K562 (cell line): ENCODE measurements around the gene RASAL3. TPM values are rescaled to one million over a fixed set of nuclear protein-coding genes. Genes with fewer than 3 reads are reported as not detected.

Experiments used
- ATAC-seq: fragments of 200-7000 bp; cut with Tn5 transposase; 3 replicates; pipeline ENCODE4 v1.9.1; 2020; ENCODE audit warnings: moderate library complexity
- BruUV-seq: library from RNA; stranded (reverse); fragments of 400-500 nt; replicated peaks from 2 replicates; lab custom pipeline; 2021; lab: Mats Ljungman, UMichigan
- CTCF ChIA-PET: fragments of 300-600 bp; formaldehyde crosslinking; extraction: SDS; loops from one replicate; lab custom pipeline; 2021; ENCODE audit warnings: low intra/inter-chr PET ratio; lab: Yijun Ruan, JAX
- POLR2A ChIA-PET: fragments of 300-600, 350-650 bp; sonication (Branson Sonifier 250); formaldehyde crosslinking; extraction: SDS; loops from one replicate; lab custom pipeline; 2021; ENCODE audit warnings: antibody characterized with exemption, inconsistent platforms; lab: Yijun Ruan, JAX
- DNase-seq, 4 experiments: peaks; one replicate each; pipeline versions ENCODE4 v3.0.0 to v3.0.0-alpha.2; 2011 to 2018; ENCODE audit warnings: low spot score in 3 of 4, mixed read lengths in 3 of 4; ENCODE audit errors: extremely low read depth in 1 of 4
- FAIRE-seq: peaks from 2 replicates; lab custom pipeline; 2011; peaks lifted over from hg19 to GRCh38; lab: Jason Lieb, UNC
- H2AFZ ChIP-seq: 2 replicates; pipeline ENCODE4 v1.6.0; 2011; ENCODE audit warnings: low read depth, low read length, control low read depth, inconsistent platforms
- H3K27ac ChIP-seq: fragments of 200-600 bp; 3 replicates; pipeline ENCODE4 v1.8.0; 2011; ENCODE audit warnings: low read depth, mild to moderate bottlenecking, control low read depth, inconsistent platforms, low read length, moderate library complexity, mixed read lengths; ENCODE audit errors: extremely low read depth
- H3K27me3 ChIP-seq, 2 experiments: fragments of 300-600 bp in 1 of 2; 2 replicates in 1 of 2; 3 replicates in 1 of 2; pipeline versions ENCODE4 v1.6.0 to v1.8.0; 2011; ENCODE audit warnings: inconsistent platforms in 2 of 2, low read length in 2 of 2, mild to moderate bottlenecking in 1 of 2, mixed read lengths in 1 of 2, moderate library complexity in 1 of 2; ENCODE audit not compliant: control insufficient read depth in 2 of 2, insufficient read depth in 2 of 2
- H3K36me3 ChIP-seq: fragments of 300-600 bp; 3 replicates; pipeline ENCODE4 v1.8.0; 2011; ENCODE audit warnings: mild to moderate bottlenecking, low read length, inconsistent platforms; ENCODE audit not compliant: control insufficient read depth, insufficient read depth
- H3K4me1 ChIP-seq, 2 experiments: fragments of 200-600 bp in 1 of 2; replicated peaks in 1 of 2; 2 replicates in 1 of 2; 3 replicates in 1 of 2; pipeline versions ENCODE4 v1.5.1 to v1.8.0; 2011; ENCODE audit warnings: inconsistent platforms in 2 of 2, low read length in 2 of 2, mild to moderate bottlenecking in 1 of 2, mixed read lengths in 1 of 2, moderate library complexity in 1 of 2; ENCODE audit not compliant: control insufficient read depth in 2 of 2, insufficient read depth in 2 of 2
- H3K4me2 ChIP-seq: 2 replicates; pipeline ENCODE4 v1.6.1; 2011; ENCODE audit warnings: low read length, control low read depth, inconsistent platforms, mixed read lengths; ENCODE audit not compliant: insufficient read depth
- H3K4me3 ChIP-seq: fragments of 200-600 bp; sonication (generic), shearing (Covaris generic); 2 replicates; pipeline ENCODE4 v1.5.1; 2016; ENCODE audit warnings: control low read depth, inconsistent platforms
- H3K79me2 ChIP-seq: fragments of 200-600 bp; 3 replicates; pipeline ENCODE4 v1.8.0; 2011; ENCODE audit warnings: low read length, inconsistent platforms; ENCODE audit not compliant: control insufficient read depth, insufficient read depth
- H3K9ac ChIP-seq, 2 experiments: 2 replicates each; pipeline versions ENCODE4 v1.6.0 to v1.6.1; 2011; ENCODE audit warnings: low read depth in 2 of 2, low read length in 2 of 2, control low read depth in 1 of 2, inconsistent platforms in 1 of 2, mild to moderate bottlenecking in 1 of 2, mixed read lengths in 1 of 2; ENCODE audit not compliant: insufficient read depth in 1 of 2
- H3K9me1 ChIP-seq: one replicate; pipeline ENCODE4 v1.6.0; 2011; ENCODE audit warnings: inconsistent platforms, mild to moderate bottlenecking, low read length, moderate library complexity; ENCODE audit not compliant: control insufficient read depth, insufficient read depth
- H3K9me3 ChIP-seq: replicated peaks from 2 replicates; pipeline ENCODE4 v1.5.1; 2011; ENCODE audit warnings: low read depth, low read length, inconsistent platforms; ENCODE audit not compliant: control insufficient read depth, insufficient read depth
- H4K20me1 ChIP-seq: replicated peaks from 2 replicates; pipeline ENCODE4 v1.6.1; 2011; ENCODE audit warnings: low read length, inconsistent platforms, mixed read lengths; ENCODE audit not compliant: control insufficient read depth, insufficient read depth
- CBFA2T2 ChIP-seq: fragments of 450-650 bp; conservative IDR thresholded peaks from 2 replicates; pipeline ENCODE4 v1.6.1; 2017; ENCODE audit warnings: mild to moderate bottlenecking
- MECOM ChIP-seq: fragments of 250-450 bp; sonication (Bioruptor Pico); IDR thresholded peaks from 2 replicates; pipeline ENCODE4 v1.8.0; 2022; ENCODE audit warnings: inconsistent platforms
- RBFOX2 ChIP-seq: fragments of 200-400 bp; formaldehyde crosslinking; IDR thresholded peaks from 2 replicates; pipeline ENCODE4 v1.6.1; 2017; ENCODE audit warnings: low read depth, mild to moderate bottlenecking, low read length, moderate library complexity
- SIN3B ChIP-seq: fragments of 450-650 bp; IDR thresholded peaks from 2 replicates; pipeline ENCODE4 v1.6.1; 2017; ENCODE audit warnings: low read depth, mild to moderate bottlenecking, moderate library complexity
- TEAD2 ChIP-seq: fragments of 450-650 bp; IDR thresholded peaks from 2 replicates; pipeline ENCODE4 v1.6.1; 2016; ENCODE audit warnings: missing genetic modification characterization, control low read depth, missing compliant biosample characterization
- ZNF232 ChIP-seq: sonication (generic); formaldehyde crosslinking; IDR thresholded peaks from 2 replicates; pipeline ENCODE4 v1.8.0; 2022; ENCODE audit warnings: mild to moderate bottlenecking, missing genetic modification reagents
- WGBS: fragments of 100-300 bp; shearing (Covaris generic); methylation state at CpG from one replicate; pipeline ENCODE4 v1.1.6; 2016; ENCODE audit warnings: low coverage, mixed read lengths; ENCODE audit not compliant: insufficient coverage; ENCODE audit errors: missing lambda C conversion rate; 5-methylcytosine and 5-hydroxymethylcytosine counted together
- in situ Hi-C: fragments of 300-500 bp; cut with MboI; formaldehyde crosslinking; loops from 4 replicates; pipeline ENCODE4 v1.15.0; 2018; ENCODE audit warnings: inconsistent platforms, mixed read lengths
- intact Hi-C: fragments of 100-400 bp; cut with micrococcal nuclease; formaldehyde crosslinking; loops from 2 replicates; pipeline ENCODE4 v1.14.2; 2022
- polyA plus RNA-seq, 8 experiments: library from polyadenylated mRNA; depleted of rRNA in 4 of 8; stranded (reverse) in 5 of 8; unstranded in 3 of 8; fragments of >200 nt; fragmentation: Nextera tagmentation in 2 of 8; fragmentation: Illumina TruSeq in 1 of 8; extraction: Ambion mirVana in 2 of 8; extraction: Trizol in 1 of 8; gene quantifications; 2 replicates each; pipeline versions ENCODE4 v1.2.1 to v1.2.3, GENCODE V29; 2011 to 2014; ENCODE audit warnings: inconsistent platforms in 1 of 8, missing spikeins in 1 of 8
- total RNA-seq, 7 experiments: library from RNA; depleted of rRNA in 6 of 7; stranded (reverse); fragments of >200 nt in 6 of 7; fragmentation: Illumina TruSeq in 2 of 7; extraction: Trizol in 2 of 7; gene quantifications; 2 replicates each; pipeline versions ENCODE4 v1.2.1 to v1.2.3, GENCODE V29; 2011 to 2021; ENCODE audit warnings: low replicate concordance in 1 of 7
- TF ChIP-seq, protein P1 (sequence below): fragments of 450-650 bp; IDR thresholded peaks from 2 replicates; pipeline ENCODE4 v1.7.1; 2018; ENCODE audit warnings: mild to moderate bottlenecking, low read depth; ENCODE audit not compliant: partially characterized antibody

Gene RASAL3
- total and polyA plus RNA-seq, 9 of the 15 experiments (the other 6 are each of a cell fraction or from before 2014, with no cell fraction given) = 0.07 to 0.44 TPM; not detected in 7

DNA sequence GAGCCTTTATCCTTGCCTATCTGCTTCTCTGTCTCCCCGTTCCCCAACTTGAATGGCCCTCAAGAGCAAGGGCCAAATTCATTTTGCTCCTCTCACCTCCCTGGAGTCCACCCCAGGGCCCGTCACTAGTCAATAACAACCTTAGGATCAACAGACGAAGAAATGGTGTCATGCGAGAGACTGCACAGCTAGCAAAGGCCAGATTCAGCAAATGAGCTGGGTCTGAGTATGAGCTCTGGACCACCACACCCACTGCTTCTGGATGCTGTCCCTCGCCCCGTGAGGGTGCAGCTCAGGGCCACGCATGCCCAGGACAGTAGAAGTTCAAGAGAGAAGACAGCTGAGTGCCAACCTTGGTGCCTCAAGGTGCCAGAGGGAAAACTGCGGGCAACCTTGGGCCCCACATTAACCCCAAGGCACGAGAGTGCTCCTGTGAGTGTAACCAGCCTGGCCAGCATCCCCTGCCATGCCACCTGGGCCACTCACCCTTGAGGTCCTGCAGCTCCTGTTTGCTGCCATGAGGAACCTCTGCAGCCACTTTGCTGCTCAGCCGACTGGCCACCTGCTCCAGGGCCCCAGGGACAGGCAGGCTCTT lies 33.7 kb downstream of the RASAL3 start:
- Histone ChIP-seq H4K20me1 (no peaks in the 10 kb centered on the region), H3K9me3 (no peaks in the 10 kb centered on the region), H3K27me3 (no peaks in the 10 kb centered on the region), H3K9ac (peak overlapping the region in 1 of 2 experiments; percentile 99; a peak in 2 of 4 replicates), H3K4me3 (no peak overlapping the region), H2AFZ (no peak overlapping the region), H3K9me1 (peaks cover 5% of the 10 kb centered on the region), H3K79me2 (peaks cover 44% of the 10 kb centered on the region), H3K4me2 (no peak overlapping the region), H3K36me3 (peaks cover 54% of the 10 kb centered on the region), H3K4me1 (peaks cover 8 to 48% of the 10 kb centered on the region in 2 experiments; a peak in 4 of 5 replicates), H3K27ac (no peak overlapping the region)
- intact Hi-C loops (no loop called here), in situ Hi-C loops (no loop called here)
- CTCF ChIA-PET = no interaction called here
- TF ChIP-seq TEAD2 = no peak
- no peak for TF ChIP-seq SIN3B
- TF ChIP-seq, protein P1, sequence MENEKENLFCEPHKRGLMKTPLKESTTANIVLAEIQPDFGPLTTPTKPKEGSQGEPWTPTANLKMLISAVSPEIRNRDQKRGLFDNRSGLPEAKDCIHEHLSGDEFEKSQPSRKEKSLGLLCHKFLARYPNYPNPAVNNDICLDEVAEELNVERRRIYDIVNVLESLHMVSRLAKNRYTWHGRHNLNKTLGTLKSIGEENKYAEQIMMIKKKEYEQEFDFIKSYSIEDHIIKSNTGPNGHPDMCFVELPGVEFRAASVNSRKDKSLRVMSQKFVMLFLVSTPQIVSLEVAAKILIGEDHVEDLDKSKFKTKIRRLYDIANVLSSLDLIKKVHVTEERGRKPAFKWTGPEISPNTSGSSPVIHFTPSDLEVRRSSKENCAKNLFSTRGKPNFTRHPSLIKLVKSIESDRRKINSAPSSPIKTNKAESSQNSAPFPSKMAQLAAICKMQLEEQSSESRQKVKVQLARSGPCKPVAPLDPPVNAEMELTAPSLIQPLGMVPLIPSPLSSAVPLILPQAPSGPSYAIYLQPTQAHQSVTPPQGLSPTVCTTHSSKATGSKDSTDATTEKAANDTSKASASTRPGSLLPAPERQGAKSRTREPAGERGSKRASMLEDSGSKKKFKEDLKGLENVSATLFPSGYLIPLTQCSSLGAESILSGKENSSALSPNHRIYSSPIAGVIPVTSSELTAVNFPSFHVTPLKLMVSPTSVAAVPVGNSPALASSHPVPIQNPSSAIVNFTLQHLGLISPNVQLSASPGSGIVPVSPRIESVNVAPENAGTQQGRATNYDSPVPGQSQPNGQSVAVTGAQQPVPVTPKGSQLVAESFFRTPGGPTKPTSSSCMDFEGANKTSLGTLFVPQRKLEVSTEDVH = no peak
- TF ChIP-seq RBFOX2 = peak; percentile 53; the same call in 1 of the 2 replicates
- TF ChIP-seq ZNF232 (CRISPR knock-in tag) = no peak
- no peak for TF ChIP-seq CBFA2T2
- TF ChIP-seq MECOM (CRISPR knock-in tag) = no peak
- FAIRE-seq = no peak
- no peak for ATAC-seq
- BruUV-seq = no TSS peak
- DNase-seq = no peak
- WGBS = 88% methylated on average over 10 of the region's 10 CpGs
- POLR2A ChIA-PET = interaction anchor here (0.7 to 4.0 kb wide), 4 partner anchors 11 to 767 kb away, joined by 3 to 54 read pairs (median 4); partner anchors contain the start of genes AKAP8, AKAP8L and AP1M1
